Activated CD4-positive, alpha-beta T cell treated with anti-CD3 and anti-CD28 coated beads for 36 hours (primary cell): ENCODE results near the gene CMIP. TPM values are rescaled to one million over a fixed set of nuclear protein-coding genes. Genes with fewer than 3 reads are reported as not detected.

Experiments
- ATAC-seq: fragments of 200-7000 bp; cut with Tn5 transposase; one replicate; pipeline ENCODE4 v1.10.0; 2021; ENCODE audit warnings: mild to moderate bottlenecking, moderate library complexity
- CTCF ChIA-PET: fragments of 350-600 bp; sonication (Branson Sonifier 250); formaldehyde crosslinking; loops from one replicate; lab custom pipeline; 2021; ENCODE audit warnings: antibody characterized with exemption; lab: Charles Lee
- POLR2A ChIA-PET: fragments of 350-600 bp; sonication (Branson Sonifier 250); formaldehyde crosslinking; loops from one replicate; lab custom pipeline; 2021; ENCODE audit warnings: antibody characterized with exemption, inconsistent platforms; lab: Charles Lee
- DNase-seq: peaks from one replicate; pipeline ENCODE4 v3.0.0-alpha.2; 2020
- H3K27ac Mint-ChIP-seq: one replicate; pipeline ENCODE4 v1.8.0; 2021; ENCODE audit warnings: mixed read lengths
- H3K27me3 Mint-ChIP-seq: one replicate; pipeline ENCODE4 v1.8.0; 2021; ENCODE audit warnings: mixed read lengths
- H3K36me3 Mint-ChIP-seq: one replicate; pipeline ENCODE4 v1.8.0; 2021; ENCODE audit warnings: low read depth, mixed read lengths
- H3K4me1 Mint-ChIP-seq: one replicate; pipeline ENCODE4 v1.8.0; 2021; ENCODE audit warnings: mixed read lengths
- H3K4me3 Mint-ChIP-seq: one replicate; pipeline ENCODE4 v1.8.0; 2021; ENCODE audit warnings: mild to moderate bottlenecking, moderate library complexity, mixed read lengths
- H3K9me3 Mint-ChIP-seq: one replicate; pipeline ENCODE4 v1.8.0; 2021; ENCODE audit warnings: low read depth, mixed read lengths
- intact Hi-C, 2 experiments: fragments of 100-400 bp; cut with DNase I in 1 of 2; cut with micrococcal nuclease in 1 of 2; formaldehyde crosslinking; loops; one replicate each; pipeline versions ENCODE4 v1.14.2 to v1.15.1; 2022 to 2024; cut with DNase I, micrococcal nuclease
- total RNA-seq, 2 experiments: library from RNA; stranded (reverse); gene quantifications; one replicate each; pipeline ENCODE4 v1.2.3, GENCODE V29; 2021

CMIP gene
- total RNA-seq, 2 experiments from 2014 or later, result 39.1 to 40.3 TPM

DNA sequence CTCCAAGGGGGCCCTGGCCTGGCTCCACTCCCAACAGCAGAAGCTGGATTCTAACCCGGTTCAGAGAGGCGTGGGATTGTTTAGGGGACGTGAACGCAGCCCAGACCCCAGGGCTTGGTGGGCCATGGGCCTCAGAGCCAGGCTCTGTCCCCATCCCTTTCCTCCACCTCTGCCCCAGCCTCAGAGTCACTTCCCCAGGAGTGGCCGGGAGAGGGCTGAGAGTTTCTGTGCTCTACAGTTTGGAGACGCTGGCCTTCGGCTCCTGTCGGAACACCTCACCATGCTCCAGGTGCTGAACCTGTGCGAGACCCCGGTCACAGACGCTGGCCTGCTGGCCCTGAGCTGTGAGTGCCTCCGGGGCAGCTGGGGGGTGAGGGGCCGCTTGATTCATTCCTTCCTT is 260.7 kb downstream of the CMIP start:
- CTCF ChIA-PET, result interaction anchor here (1.2 kb wide), 1 partner anchor 9 kb away, joined by 3 read pairs; no protein-coding TSS in a partner anchor

DNA sequence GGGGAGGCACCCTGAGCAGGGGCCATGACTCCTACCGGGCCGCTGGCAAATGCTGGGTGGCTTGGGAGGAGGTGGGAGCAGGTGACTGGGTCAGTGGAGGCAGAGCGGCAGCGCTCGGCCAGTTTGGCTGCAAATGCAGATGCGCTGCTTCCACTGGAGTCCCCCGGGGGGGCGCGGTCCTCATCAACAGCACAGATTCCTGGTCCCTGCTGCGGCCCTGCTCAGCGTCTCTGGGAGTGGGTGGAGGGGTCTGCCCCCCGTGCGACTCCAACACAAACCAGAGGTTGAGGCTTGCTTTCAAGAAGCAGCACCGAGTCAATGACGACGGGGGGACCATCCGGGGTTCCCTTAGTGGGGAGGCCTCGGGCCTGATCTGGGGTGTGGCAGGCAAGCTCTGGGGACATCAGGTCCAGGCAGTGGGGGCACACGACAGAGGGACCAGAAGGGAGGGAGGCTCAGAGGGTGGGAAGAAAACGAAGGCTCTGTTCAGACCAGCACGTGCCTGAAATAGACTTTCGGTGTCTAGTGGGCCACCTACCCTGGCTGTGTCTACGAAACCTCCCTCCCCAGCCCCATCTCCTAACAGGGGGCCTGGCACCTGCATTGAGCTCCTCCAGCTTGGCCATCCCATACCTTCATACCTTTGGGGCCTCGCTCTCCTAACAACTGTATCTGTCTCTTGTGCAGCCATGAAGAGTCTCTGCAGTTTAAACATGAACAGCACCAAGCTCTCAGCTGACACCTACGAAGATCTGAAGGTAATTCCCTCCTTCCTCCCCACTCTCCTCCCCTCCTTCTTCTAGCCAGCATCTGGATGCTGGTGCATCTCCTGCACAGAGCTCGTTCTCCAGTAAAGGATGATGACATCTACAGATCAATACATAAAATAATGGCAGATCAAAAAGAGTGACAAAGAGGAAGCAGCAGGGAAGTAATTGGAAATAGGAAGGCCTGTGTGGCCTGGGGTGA is 262.0 kb downstream of the CMIP start:
- Mint-ChIP-seq H3K4me3 (no peak overlapping the region), H3K9me3 (no peaks in the 10 kb centered on the region), H3K4me1 (no peaks in the 10 kb centered on the region), H3K27me3 (no peaks in the 10 kb centered on the region), H3K36me3 (peaks cover 21% of the 10 kb centered on the region), H3K27ac (no peak overlapping the region)
- ChIA-PET POLR2A (no interaction called here), CTCF (interaction anchor here (0.9 to 1.2 kb wide), 2 partner anchors 10 to 83 kb away, joined by 3 read pairs; no protein-coding TSS in a partner anchor)
- ATAC-seq, result no peak
- DNase-seq, result no peak
- intact Hi-C loops, result no loop called here

More for the DNA sequence above, 260.7 kb downstream of the CMIP start:
- peaks cover 24% of the 10 kb centered on the region for H3K36me3 Mint-ChIP-seq
- DNase-seq (no peak), ATAC-seq (no peak)
- no peaks in the 10 kb centered on the region for H3K9me3 Mint-ChIP-seq
- no peak overlapping the region for H3K4me3 Mint-ChIP-seq
- POLR2A ChIA-PET, result no interaction called here
- H3K4me1 Mint-ChIP-seq, result no peaks in the 10 kb centered on the region
- intact Hi-C loops, result no loop called here
- H3K27me3 Mint-ChIP-seq, result no peaks in the 10 kb centered on the region
- no peak overlapping the region for H3K27ac Mint-ChIP-seq

DNA sequence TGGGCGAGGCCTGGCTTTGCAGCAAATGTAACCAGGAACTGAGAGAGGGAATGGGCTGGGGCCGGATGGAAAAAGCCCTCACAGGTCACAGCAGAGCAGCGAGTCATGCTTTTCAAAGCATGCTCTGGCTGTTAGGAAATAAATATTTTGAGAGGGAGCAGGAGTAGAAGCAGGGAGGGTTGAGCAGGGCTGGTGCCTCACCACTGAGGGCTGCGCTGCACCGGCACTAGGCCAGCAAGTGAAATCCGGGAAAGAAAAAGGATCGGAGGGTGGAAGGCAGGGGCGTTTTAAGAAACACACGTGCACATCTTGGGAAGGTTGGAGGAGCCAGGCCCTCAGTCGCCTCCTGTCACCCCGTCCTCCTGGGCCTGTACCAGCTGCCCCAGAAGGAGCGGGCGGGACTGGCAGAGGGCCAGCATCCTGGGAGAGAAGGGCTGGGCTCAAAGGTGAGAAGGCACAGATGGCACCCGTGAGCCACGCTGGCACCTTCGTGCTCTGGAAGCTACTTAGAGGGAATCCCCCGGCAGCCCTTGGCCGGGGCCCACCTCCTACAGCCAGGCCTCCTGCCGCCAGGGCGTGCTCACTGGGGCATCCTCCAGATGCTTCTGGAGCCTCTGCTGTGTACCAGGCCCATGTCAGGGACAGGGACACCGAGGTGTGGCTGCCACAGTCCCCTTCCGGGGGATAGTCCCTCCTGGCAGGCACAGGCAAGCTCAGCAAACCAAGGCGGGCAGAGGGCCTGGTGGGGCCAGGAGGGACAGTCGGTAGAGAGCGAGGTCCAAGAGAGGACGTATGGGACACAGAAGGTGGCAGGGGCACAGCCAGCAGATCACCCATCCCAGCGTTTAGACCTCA is 263.0 kb downstream of the CMIP start:
- ChIA-PET POLR2A (interaction anchor here (0.5 kb wide), 1 partner anchor 1327 kb away, joined by 3 read pairs; no protein-coding TSS in a partner anchor), CTCF (interaction anchor here (0.9 kb wide), 1 partner anchor 84 kb away, joined by 3 read pairs; no protein-coding TSS in a partner anchor)
- Mint-ChIP-seq H3K4me3 (no peak overlapping the region), H3K36me3 (peaks cover 19% of the 10 kb centered on the region), H3K4me1 (no peaks in the 10 kb centered on the region), H3K27me3 (no peaks in the 10 kb centered on the region), H3K27ac (peak overlapping the region; percentile 8), H3K9me3 (no peaks in the 10 kb centered on the region)
- ATAC-seq (no peak), DNase-seq (no peak)
- intact Hi-C loops, result no loop called here

DNA sequence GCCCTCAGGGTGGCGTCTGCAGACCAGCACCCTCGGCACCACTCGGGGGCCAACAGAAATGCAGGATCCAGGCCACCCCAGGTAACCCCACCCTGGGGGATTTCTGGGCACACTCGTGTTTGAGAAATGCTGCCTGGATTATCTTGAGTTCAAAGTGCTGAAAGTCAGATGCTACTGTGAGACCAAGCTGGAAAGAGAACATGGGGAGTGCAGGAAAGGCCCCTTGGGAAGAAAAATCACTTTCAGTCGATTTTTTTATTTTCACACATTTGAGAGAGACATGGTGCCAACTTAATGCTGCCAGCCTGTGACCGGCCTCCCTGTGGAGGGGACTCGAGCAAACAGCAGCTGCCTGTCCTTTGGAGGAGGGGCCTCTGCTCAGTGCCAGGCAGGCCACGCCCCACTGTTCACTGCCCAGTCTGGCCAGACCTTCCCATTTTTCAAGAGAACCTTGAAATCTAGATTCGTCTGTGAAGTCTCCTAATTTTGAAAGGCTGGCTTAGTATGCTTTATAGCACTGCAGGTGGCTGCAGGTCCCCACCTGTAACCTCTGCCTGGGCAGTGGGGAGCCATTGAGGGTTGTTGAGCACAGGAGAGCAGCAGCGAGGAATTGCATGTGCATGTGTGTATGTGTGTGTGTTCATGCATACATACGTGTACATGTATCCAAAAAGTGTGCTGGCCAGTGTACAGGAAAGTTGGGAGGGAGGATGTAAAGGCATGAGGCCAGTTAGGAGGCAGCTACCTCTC is 263.8 kb downstream of the CMIP start:
- no peaks in the 10 kb centered on the region for H3K4me1 Mint-ChIP-seq
- no peak overlapping the region for H3K4me3 Mint-ChIP-seq
- peaks cover 13% of the 10 kb centered on the region for H3K36me3 Mint-ChIP-seq
- H3K27ac Mint-ChIP-seq, result no peak overlapping the region
- ATAC-seq (no peak), DNase-seq (no peak)
- H3K27me3 Mint-ChIP-seq, result no peaks in the 10 kb centered on the region
- ChIA-PET POLR2A (interaction anchor here (0.5 kb wide), 1 partner anchor 1326 kb away, joined by 3 read pairs; no protein-coding TSS in a partner anchor), CTCF (no interaction called here)
- H3K9me3 Mint-ChIP-seq, result no peaks in the 10 kb centered on the region
- intact Hi-C loops, result no loop called here

DNA sequence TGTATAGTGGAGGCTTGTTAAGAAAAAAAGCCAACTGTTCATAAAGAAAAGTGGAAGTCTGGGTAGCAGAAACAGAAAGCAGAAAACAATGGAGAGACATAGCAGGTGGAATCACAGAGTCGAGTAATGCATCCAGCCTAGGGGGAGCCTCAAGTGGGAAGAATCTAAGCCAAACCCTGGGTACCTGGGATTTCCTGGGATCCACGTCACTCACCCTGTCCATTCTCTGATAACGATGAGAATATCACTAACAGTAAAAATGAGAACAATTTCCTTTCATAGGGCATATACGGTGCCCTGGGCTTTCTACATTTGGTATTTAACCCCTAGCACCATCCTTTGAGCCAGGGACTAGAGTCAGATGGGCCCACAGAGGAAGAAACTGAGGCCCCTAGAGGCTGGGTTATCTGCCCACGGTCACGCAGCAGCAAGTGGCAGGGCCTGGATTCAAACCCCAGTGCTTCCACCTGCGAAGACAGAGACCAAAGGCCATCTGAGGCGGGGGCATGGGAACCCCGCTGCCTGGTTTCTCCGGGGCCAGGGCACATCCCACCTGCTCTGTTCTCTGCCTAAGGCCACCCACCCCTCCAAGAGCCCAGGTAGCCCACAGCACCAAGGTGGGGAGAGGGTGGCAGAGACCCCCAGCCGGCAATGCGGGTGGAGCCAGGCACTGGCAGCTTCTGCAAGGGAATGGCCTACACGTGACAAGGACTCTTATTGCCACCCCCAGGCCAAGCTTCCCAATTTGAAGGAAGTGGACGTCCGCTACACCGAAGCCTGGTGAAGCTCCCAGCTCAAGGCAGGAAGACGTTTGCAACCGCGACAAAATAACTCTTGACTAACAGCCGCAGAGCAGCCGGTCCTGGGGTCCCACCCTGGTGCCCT is 264.6 kb downstream of the CMIP start:
- intact Hi-C loops, result no loop called here
- no peak overlapping the region for H3K27ac Mint-ChIP-seq
- CTCF ChIA-PET, result no interaction called here

DNA sequence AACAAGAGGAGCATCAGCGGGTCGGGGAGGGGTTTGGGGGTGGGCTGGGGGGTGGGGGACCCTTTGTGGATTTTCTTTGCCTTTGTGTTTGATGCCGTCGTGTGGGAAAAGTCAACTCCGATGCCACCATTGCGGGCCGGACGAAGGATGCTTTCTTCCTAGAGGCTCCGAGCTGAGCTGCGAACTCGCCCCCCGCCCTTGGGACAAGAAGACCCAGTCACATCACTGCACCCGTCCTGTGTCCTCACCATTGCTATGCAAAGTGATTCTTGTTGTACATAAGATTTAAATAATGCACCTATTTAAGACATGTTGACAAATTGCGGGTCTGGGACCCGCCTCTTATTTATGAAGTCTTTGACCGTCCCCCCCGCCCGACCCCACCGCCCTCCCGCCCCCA is 265.4 kb downstream of the CMIP start:
- intact Hi-C loops, result no loop called here
- H3K4me3 Mint-ChIP-seq, result no peak overlapping the region
- peaks cover 13% of the 10 kb centered on the region for H3K36me3 Mint-ChIP-seq
- ATAC-seq, result no peak
- CTCF ChIA-PET, result no interaction called here
- H3K9me3 Mint-ChIP-seq, result no peaks in the 10 kb centered on the region
- peaks cover 7% of the 10 kb centered on the region for H3K4me1 Mint-ChIP-seq
- no peak for DNase-seq
- POLR2A ChIA-PET, result no interaction called here
- H3K27ac Mint-ChIP-seq, result no peak overlapping the region
- H3K27me3 Mint-ChIP-seq, result no peaks in the 10 kb centered on the region

More for the DNA sequence above, 264.6 kb downstream of the CMIP start:
- ATAC-seq, result no peak
- H3K4me1 Mint-ChIP-seq, result no peaks in the 10 kb centered on the region
- no peaks in the 10 kb centered on the region for H3K9me3 Mint-ChIP-seq
- H3K4me3 Mint-ChIP-seq, result no peak overlapping the region
- POLR2A ChIA-PET, result no interaction called here
- H3K27me3 Mint-ChIP-seq, result no peaks in the 10 kb centered on the region
- no peak for DNase-seq
- H3K36me3 Mint-ChIP-seq, result peaks cover 13% of the 10 kb centered on the region

DNA sequence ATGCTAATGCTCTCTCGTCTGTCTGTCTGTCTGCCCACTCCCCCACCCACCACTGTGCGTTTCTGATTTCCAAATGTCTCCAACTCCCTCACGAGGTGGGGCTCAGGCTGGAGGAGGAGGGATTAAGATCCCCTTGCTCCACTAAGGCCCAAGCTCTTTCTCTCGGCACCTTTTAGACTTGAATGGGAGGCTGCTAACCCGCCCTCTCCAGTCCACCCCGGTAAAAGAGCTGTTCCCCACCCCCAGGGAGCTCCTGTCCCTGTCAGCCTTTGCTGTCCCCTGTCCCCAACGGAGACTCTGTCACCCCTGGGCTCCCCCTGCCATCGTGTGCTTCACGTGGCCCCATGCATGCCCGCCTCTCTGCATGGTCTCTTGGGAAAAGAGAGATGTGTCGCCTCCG is 266.0 kb downstream of the CMIP start:
- CTCF ChIA-PET, result no interaction called here
- Mint-ChIP-seq H3K4me3 (no peak overlapping the region), H3K36me3 (peaks cover 13% of the 10 kb centered on the region), H3K9me3 (no peaks in the 10 kb centered on the region), H3K27me3 (no peaks in the 10 kb centered on the region), H3K4me1 (peaks cover 13% of the 10 kb centered on the region), H3K27ac (no peak overlapping the region)
- no peak for ATAC-seq
- DNase-seq, result no peak
- POLR2A ChIA-PET, result no interaction called here
- intact Hi-C loops, result no loop called here

DNA sequence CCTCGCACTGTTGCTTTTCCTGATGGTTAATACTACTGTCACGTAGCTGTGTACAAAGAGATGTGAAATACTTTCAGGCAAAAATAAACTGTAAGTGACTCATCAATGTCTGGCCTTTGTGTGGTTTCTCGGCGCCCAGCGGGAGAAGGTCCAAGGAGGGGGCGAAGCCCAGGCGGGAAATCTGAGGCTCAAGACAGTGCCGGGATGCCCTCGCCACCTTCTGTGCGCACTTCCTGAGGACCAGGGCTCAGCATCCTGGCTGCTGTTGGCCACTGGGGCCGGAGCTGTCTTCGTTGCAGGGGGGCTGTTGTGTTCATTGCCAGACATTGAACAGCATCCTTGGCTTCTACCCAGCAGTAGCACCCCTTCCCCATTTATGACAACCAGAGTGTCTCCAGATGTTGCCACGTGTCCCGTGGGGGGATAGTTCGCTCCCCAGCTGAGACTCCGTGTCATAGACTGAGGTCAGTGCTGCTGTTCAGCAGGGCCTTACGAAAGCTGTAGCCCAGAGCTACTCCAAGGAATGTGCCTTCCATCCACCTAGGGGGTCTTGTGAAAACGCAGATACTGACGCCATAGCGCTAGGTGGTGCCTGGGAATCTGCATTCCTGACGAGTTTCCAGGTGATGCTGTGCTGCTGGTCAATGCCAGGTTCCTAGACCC is 267.2 kb downstream of the CMIP start:
- H3K27ac Mint-ChIP-seq, result peak overlapping the region; percentile 13
- ATAC-seq (no peak), DNase-seq (no peak)
- CTCF ChIA-PET, result no interaction called here
- no peaks in the 10 kb centered on the region for H3K27me3 Mint-ChIP-seq
- H3K9me3 Mint-ChIP-seq, result no peaks in the 10 kb centered on the region
- POLR2A ChIA-PET, result no interaction called here
- H3K36me3 Mint-ChIP-seq, result peaks cover 13% of the 10 kb centered on the region
- H3K4me1 Mint-ChIP-seq, result peaks cover 25% of the 10 kb centered on the region
- intact Hi-C loops, result no loop called here
- no peak overlapping the region for H3K4me3 Mint-ChIP-seq

DNA sequence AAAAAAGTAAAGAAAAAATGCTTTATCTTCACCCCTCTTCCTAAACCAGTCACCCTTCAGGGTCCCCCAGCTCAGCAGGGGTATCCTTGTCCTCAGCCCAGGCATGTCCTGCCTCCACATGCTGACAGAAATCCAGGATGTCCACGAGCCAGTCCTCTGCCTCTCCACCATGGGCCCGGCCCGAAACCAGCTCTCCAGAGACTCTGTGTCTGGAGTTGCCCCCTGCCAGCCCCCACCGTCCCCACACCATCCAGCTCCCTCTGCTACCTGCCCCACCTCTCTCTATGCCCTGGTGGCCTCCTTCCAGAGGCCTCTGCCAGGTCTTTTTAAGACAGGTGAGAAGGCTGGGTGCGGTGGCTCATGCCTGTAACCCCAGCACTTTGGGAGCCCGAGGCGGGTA is 268.1 kb downstream of the CMIP start:
- DNase-seq, result no peak
- ChIA-PET CTCF (interaction anchor here (2.8 kb wide), 1 partner anchor 11 kb away, joined by 16 read pairs; no protein-coding TSS in a partner anchor), POLR2A (no interaction called here)
- Mint-ChIP-seq H3K4me1 (peaks cover 30% of the 10 kb centered on the region), H3K9me3 (no peaks in the 10 kb centered on the region), H3K27ac (no peak overlapping the region), H3K4me3 (no peak overlapping the region), H3K27me3 (no peaks in the 10 kb centered on the region), H3K36me3 (peaks cover 4% of the 10 kb centered on the region)
- intact Hi-C loops, result no loop called here
- ATAC-seq, result no peak

DNA sequence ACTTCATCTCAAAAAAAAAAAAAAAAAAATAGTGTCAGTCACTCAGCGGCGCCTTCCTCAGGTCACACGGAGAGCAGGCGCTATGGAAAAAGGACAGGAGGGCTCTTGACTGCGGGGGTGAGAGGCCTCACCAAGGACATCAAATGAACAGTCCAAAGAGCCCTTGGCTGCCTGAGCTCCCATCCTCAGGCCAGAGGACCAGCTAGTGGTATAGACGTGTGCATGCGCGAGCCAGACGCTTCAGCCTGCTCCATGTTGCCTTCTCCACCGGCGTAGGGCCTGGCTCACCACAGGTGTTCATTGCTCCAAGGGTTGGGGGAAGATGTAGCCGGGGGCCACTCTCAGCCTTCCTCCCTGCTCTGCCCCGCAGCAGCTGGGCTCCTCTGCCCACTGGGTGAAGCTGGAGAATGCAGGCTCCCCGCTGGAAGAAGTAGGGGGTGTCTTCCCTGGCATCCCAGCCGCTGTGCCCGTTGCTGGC is 268.7 kb downstream of the CMIP start:
- peaks cover 4% of the 10 kb centered on the region for H3K36me3 Mint-ChIP-seq
- CTCF ChIA-PET, result interaction anchor here (0.6 to 2.8 kb wide), 3 partner anchors 10 to 100 kb away, joined by 3 to 16 read pairs (median 3); no protein-coding TSS in a partner anchor
- no peak overlapping the region for H3K27ac Mint-ChIP-seq
- H3K4me3 Mint-ChIP-seq, result no peak overlapping the region
- ATAC-seq, result no peak
- POLR2A ChIA-PET, result no interaction called here
- H3K4me1 Mint-ChIP-seq, result peaks cover 35% of the 10 kb centered on the region
- no peaks in the 10 kb centered on the region for H3K9me3 Mint-ChIP-seq
- DNase-seq, result no peak
- no peaks in the 10 kb centered on the region for H3K27me3 Mint-ChIP-seq
- intact Hi-C loops, result no loop called here
